PC-9 (cell line): ENCODE data around the gene GINS1. TPM values are rescaled to one million over a fixed set of nuclear protein-coding genes. Genes with fewer than 3 reads are reported as not detected.

Experiments
- Bru-seq: library from RNA; stranded (reverse); fragments of 400-500 nt; gene quantifications from one replicate; lab custom pipeline; 2021; lab: Mats Ljungman, UMichigan
- BruChase-seq, 2 experiments: library from RNA; stranded (reverse); fragments of 400-500 nt; gene quantifications; one replicate each; lab custom pipeline; 2021; lab: Mats Ljungman, UMichigan
- BruUV-seq: library from RNA; stranded (reverse); fragments of 400-500 nt; replicated peaks from 2 replicates; lab custom pipeline; 2021; lab: Mats Ljungman, UMichigan
- CTCF ChIA-PET: fragments of 300-600 bp; sonication (Branson Sonifier 250); formaldehyde crosslinking; loops from one replicate; lab custom pipeline; 2022; ENCODE audit warnings: antibody characterized with exemption; lab: Charles Lee
- POLR2A ChIA-PET: fragments of 300-600 bp; sonication (Branson Sonifier 250); formaldehyde crosslinking; loops from one replicate; lab custom pipeline; 2022; ENCODE audit warnings: antibody characterized with exemption; ENCODE audit not compliant: unreplicated experiment; lab: Charles Lee
- DNase-seq, 2 experiments: peaks; one replicate each; pipeline versions ENCODE4 v3.0.0 to v3.0.0-alpha.2; 2015 to 2022; ENCODE audit warnings: mixed read lengths in 1 of 2
- H2AFZ ChIP-seq: fragments of 200-600 bp; sonication (generic); 2 replicates; pipeline ENCODE4 v1.8.1; 2017; ENCODE audit warnings: antibody characterized with exemption
- H3F3A ChIP-seq: fragments of 200-600 bp; sonication (generic); 2 replicates; pipeline ENCODE4 v1.8.1; 2017; ENCODE audit warnings: antibody characterized with exemption, mild to moderate bottlenecking, low read depth; ENCODE audit not compliant: insufficient read depth
- H3K27ac ChIP-seq: fragments of 200-600 bp; sonication (generic); 2 replicates; pipeline ENCODE4 v1.6.1; 2016; ENCODE audit warnings: mixed run types
- H3K27me3 ChIP-seq: fragments of 200-600 bp; sonication (generic); 2 replicates; pipeline ENCODE4 v1.6.1; 2016; ENCODE audit warnings: low read depth, mixed run types; ENCODE audit not compliant: insufficient read depth
- H3K36me3 ChIP-seq: fragments of 200-600 bp; sonication (generic); 2 replicates; pipeline ENCODE4 v1.6.1; 2016; ENCODE audit warnings: low read depth, mixed run types
- H3K4me1 ChIP-seq: fragments of 200-600 bp; sonication (generic); replicated peaks from 2 replicates; pipeline ENCODE4 v1.6.1; 2016; ENCODE audit warnings: mixed run types; ENCODE audit not compliant: insufficient read depth
- H3K4me2 ChIP-seq: fragments of 200-600 bp; sonication (generic); 2 replicates; pipeline ENCODE4 v1.6.1; 2017; ENCODE audit warnings: mixed run types
- H3K4me3 ChIP-seq: fragments of 200-600 bp; sonication (generic); 2 replicates; pipeline ENCODE4 v1.6.1; 2016; ENCODE audit warnings: mixed run types
- H3K79me2 ChIP-seq: fragments of 200-600 bp; sonication (generic); 2 replicates; pipeline ENCODE4 v1.6.1; 2017; ENCODE audit warnings: low read depth, mixed run types
- H3K9me2 ChIP-seq: fragments of 200-600 bp; sonication (generic); 2 replicates; pipeline ENCODE4 v1.8.1; 2017; ENCODE audit warnings: mild to moderate bottlenecking; ENCODE audit not compliant: insufficient read depth
- H3K9me3 ChIP-seq: fragments of 200-600 bp; sonication (generic); 2 replicates; pipeline ENCODE4 v1.8.1; 2016; ENCODE audit warnings: low read depth; ENCODE audit not compliant: insufficient read depth
- H4K20me1 ChIP-seq: fragments of 200-600 bp; sonication (generic); 2 replicates; pipeline ENCODE4 v1.8.1; 2017; ENCODE audit not compliant: insufficient read depth
- CTCF ChIP-seq: fragments of 200-600 bp; sonication (generic); conservative IDR thresholded peaks from 2 replicates; pipeline ENCODE4 v1.6.1; 2017; ENCODE audit warnings: mixed run types, antibody characterized with exemption, mild to moderate bottlenecking, moderate library complexity
- EZH2 ChIP-seq: fragments of 200-600 bp; sonication (generic); IDR thresholded peaks from 2 replicates; pipeline ENCODE4 v1.8.0; 2017; ENCODE audit warnings: antibody characterized with exemption, low read depth
- intact Hi-C: fragments of 100-400 bp; cut with micrococcal nuclease; formaldehyde crosslinking; loops from one replicate; pipeline ENCODE4 v1.10.0; 2022; ENCODE audit not compliant: unreplicated experiment
- long read RNA-seq: library from polyadenylated mRNA; stranded (forward); transcript quantifications from one replicate; pipeline ENCODE4 v2.0.0, GENCODE V29; 2022
- total RNA-seq: library from RNA; stranded (reverse); gene quantifications from 2 replicates; pipeline ENCODE4 v1.2.3, GENCODE V29; 2021

Gene GINS1
- total RNA-seq (26.6 and 27.8 TPM in 2 replicates), Bru-seq, nascent RNA (percentile 85 among the genes with signal in this experiment), BruChase-seq, experiment 1, labeled RNA remaining after a 2-hour chase (percentile 81 among the genes with signal in this experiment), BruChase-seq, experiment 2, labeled RNA remaining after a 6-hour chase (percentile 87 among the genes with signal in this experiment)
- long read RNA-seq, transcript GINS1-201 (7 exons, 3,249 nt) = major isoform, 11 of 19 reads
- long read RNA-seq, partial matches to known transcripts = 0 of 19 reads
- long read RNA-seq, other reads (novel, unspliced or antisense) = 8 of 19 reads

DNA sequence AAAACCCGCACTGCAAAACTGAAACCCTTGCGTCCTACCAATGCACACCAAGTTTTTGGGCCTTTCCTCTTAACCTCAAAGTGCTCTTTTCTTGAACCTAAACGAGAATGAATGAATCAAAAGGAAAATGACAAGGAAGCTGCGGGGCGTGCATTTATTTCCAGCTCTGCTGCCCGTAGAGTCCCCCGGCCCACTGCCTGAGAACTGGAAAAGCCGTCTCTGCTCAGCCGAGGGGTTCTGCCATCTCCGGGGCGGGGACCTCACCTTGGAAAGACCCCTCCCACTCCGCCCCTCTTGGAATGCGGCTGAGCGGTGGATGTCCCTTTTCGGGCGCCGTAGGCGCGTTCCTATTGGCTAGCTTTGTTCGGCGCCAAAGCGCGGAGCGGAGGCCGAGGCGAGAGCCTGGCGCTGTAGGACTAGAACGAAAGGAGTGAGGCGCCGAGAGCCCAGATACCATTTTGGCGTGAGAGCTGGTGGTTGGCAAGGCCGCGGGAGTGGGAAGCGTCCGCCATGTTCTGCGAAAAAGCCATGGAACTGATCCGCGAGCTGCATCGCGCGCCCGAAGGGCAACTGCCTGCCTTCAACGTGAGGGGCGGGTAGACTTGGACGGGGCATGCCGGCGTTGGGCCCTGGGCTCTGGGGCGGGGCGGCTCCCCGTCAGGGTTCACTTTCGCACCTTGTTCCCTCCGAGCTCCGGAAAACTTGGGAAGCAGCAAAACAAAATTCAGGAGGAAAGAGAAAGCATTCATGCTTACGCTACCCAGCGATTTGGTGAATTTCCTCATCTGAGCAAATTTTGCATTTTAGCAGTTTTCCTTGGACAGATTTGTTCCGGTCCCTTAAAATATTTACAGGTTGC, at the start of gene GINS1:
Gene GINS1 (plus strand): TSS at position 363 of the 859 bp plus-strand sequence. CDS start 148 bp downstream, at position 511.
- Histone ChIP-seq H3K36me3 (no peaks in the 10 kb centered on the region), H4K20me1 (no peaks in the 10 kb centered on the region), H2AFZ (peak within 1 kb of the TSS; percentile 91), H3F3A (no peaks in the 10 kb centered on the region; the same call in 1 of the 2 replicates), H3K4me2 (peak within 1 kb of the TSS; percentile 89), H3K27ac (0 out of 2 replicates have a peak within 1 kb of the TSS, but pooled peaks have one; percentile 7), H3K4me3 (peak within 1 kb of the TSS; percentile 74), H3K9me2 (no peaks in the 10 kb centered on the region), H3K79me2 (peaks cover 36% of the 10 kb centered on the region), H3K9me3 (peaks cover 2% of the 10 kb centered on the region; the same call in 1 of the 2 replicates), H3K4me1 (peaks cover 12% of the 10 kb centered on the region; the same call in 1 of the 2 replicates), H3K27me3 (no peaks in the 10 kb centered on the region)
- ChIA-PET POLR2A (interaction anchor here (0.6 to 0.8 kb wide), 6 partner anchors 10 to 1729 kb away, joined by 3 to 6 read pairs (median 3); no protein-coding TSS in a partner anchor), CTCF (interaction anchor here (0.6 to 1.4 kb wide), 3 partner anchors 8 to 160 kb away, joined by 3 to 5 read pairs (median 5); no protein-coding TSS in a partner anchor)
- TSS peak; percentile 77 for BruUV-seq
- TF ChIP-seq CTCF (no peak), EZH2 (no peak)
- intact Hi-C loops = loop anchor here (5.0 kb wide), 1 partner anchor 215 kb away; the partner anchor contains the start of gene NANP
- DNase-seq = peak; percentile 78 to 95

DNA sequence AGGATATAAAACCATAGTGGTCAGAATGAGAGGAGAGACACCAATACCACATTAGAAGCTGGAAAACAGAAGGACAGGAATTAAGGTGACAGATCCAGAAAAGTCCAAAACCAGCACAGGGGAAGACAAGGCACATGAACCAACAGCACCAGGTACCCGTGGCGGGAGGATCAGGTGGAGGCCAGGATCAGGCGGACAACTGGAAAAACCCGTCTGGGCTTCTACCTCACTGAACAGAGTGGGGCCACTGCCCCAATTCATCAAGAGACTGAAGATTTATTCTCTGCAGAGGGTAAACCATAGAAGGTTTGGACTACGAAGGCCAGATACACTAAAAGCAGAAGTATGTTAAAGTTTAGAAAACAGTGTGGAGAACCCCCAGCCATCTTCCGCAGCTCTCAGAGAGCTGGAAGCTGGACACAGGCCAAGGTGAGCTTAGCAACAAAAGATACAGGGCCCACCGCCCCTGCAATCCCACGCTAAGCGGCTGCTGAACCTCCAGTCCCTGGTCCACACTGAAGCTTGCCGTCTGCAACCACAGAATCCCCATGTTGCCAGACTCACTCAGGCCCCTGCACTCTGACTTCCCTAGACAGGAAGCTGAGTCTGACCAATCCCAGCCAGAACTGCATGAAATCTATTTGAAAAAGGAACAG, 46.7 kb upstream of the GINS1 start:
- Histone ChIP-seq H3K4me1 (peaks cover 12% of the 10 kb centered on the region; the same call in 1 of the 2 replicates), H3K4me2 (no peak overlapping the region), H3K27me3 (no peaks in the 10 kb centered on the region), H3K79me2 (peaks cover 42% of the 10 kb centered on the region), H3K36me3 (no peaks in the 10 kb centered on the region), H2AFZ (no peak overlapping the region), H3K9me2 (no peaks in the 10 kb centered on the region), H3K27ac (no peak overlapping the region), H4K20me1 (0 out of 2 replicates have a peak, but pooled peaks cover 5% of the 10 kb centered on the region), H3K4me3 (no peak overlapping the region), H3F3A (0 out of 2 replicates have a peak, but pooled peaks cover 6% of the 10 kb centered on the region), H3K9me3 (no peaks in the 10 kb centered on the region)
- ChIA-PET CTCF (no interaction called here), POLR2A (interaction anchor here (0.6 to 0.7 kb wide), 2 partner anchors 9 to 19 kb away, joined by 4 read pairs; no protein-coding TSS in a partner anchor)
- no TSS peak for BruUV-seq
- no peak for TF ChIP-seq EZH2
- TF ChIP-seq CTCF = no peak
- DNase-seq = peak in 1 of 2 experiments; percentile 40
- intact Hi-C loops = no loop called here
